Activated B cell treated with CpG ODN at 0.5 μM for 24 hours (primary cell): ENCODE results near the gene SEBOX. TPM values are rescaled to one million over a fixed set of nuclear protein-coding genes. Genes with fewer than 3 reads are reported as not detected.
"Not testable (repeated sequence)": the region's sequence is repeated elsewhere in the genome, so short reads cannot be mapped to it uniquely, and the experiment has no call there.

Source experiments
- ATAC-seq: fragments of 200-7000 bp; cut with Tn5 transposase; one replicate; pipeline ENCODE4 v1.10.0; 2021; ENCODE audit warnings: low read depth, mild to moderate bottlenecking, moderate library complexity
- CTCF ChIA-PET: fragments of 350-600 bp; sonication (Branson Sonifier 250); formaldehyde crosslinking; loops from one replicate; lab custom pipeline; 2021; ENCODE audit warnings: antibody characterized with exemption; lab: Charles Lee
- POLR2A ChIA-PET: fragments of 350-600 bp; sonication (Branson Sonifier 250); formaldehyde crosslinking; loops from one replicate; lab custom pipeline; 2021; ENCODE audit warnings: antibody characterized with exemption; lab: Charles Lee
- DNase-seq: peaks from one replicate; pipeline ENCODE4 v3.0.0; 2022
- H3K27ac Mint-ChIP-seq: one replicate; pipeline ENCODE4 v1.8.0; 2020; ENCODE audit warnings: mixed read lengths
- H3K27me3 Mint-ChIP-seq: one replicate; pipeline ENCODE4 v1.8.0; 2021; ENCODE audit warnings: mixed read lengths
- H3K36me3 Mint-ChIP-seq: one replicate; pipeline ENCODE4 v1.8.0; 2021; ENCODE audit warnings: low read depth, mixed read lengths
- H3K4me1 Mint-ChIP-seq: one replicate; pipeline ENCODE4 v1.8.0; 2021; ENCODE audit warnings: mixed read lengths
- H3K4me3 Mint-ChIP-seq: one replicate; pipeline ENCODE4 v1.8.0; 2020; ENCODE audit warnings: mild to moderate bottlenecking, mixed read lengths
- H3K9me3 Mint-ChIP-seq: one replicate; pipeline ENCODE4 v1.8.0; 2020; ENCODE audit warnings: mixed read lengths
- intact Hi-C: fragments of 100-400 bp; cut with micrococcal nuclease; formaldehyde crosslinking; loops from one replicate; pipeline ENCODE4 v1.15.1; 2024
- total RNA-seq: library from RNA; stranded (reverse); gene quantifications from 2 replicates; pipeline ENCODE4 v1.2.3, GENCODE V29; 2022
- TF ChIP-seq, protein P1 (sequence below): fragments of 200-600 bp; IDR thresholded peaks from one replicate; pipeline ENCODE4 v1.8.0; 2022; ENCODE audit warnings: antibody characterized with exemption, mild to moderate bottlenecking

Gene SEBOX
- total RNA-seq, 1 donor from 2014 or later: not detected

DNA sequence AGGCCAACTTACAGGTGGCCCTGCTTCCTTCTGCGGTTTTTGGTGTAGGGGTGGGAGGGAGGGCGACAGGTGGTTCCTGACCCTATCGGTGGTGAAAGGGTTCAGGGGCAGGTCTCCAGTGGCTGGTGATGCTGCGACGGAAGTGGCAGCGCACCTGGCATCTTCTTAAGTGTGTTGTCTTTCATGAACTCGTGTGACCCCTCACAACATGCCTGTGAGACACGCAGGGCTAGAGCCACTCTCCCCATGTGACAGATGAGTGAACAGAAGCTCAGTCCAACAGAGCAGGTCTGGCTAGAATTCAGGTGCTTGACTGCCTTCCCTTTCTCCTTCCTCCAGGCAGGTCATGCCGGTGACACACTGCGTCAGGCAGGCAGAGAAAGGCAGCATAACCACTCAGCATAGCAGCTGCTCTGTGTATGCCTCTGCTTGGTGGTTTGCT is 21.5 kb downstream of the SEBOX start:
- CTCF ChIA-PET: no interaction called here
- POLR2A ChIA-PET: no interaction called here
- Mint-ChIP-seq H3K9me3 (no peaks in the 10 kb centered on the region), H3K27ac (no peak overlapping the region), H3K4me3 (no peak overlapping the region), H3K36me3 (peaks cover 81% of the 10 kb centered on the region), H3K27me3 (no peaks in the 10 kb centered on the region), H3K4me1 (peaks cover 2% of the 10 kb centered on the region)
- no peak for ATAC-seq
- intact Hi-C loops: no loop called here
- DNase-seq: no peak
- TF ChIP-seq, protein P1, sequence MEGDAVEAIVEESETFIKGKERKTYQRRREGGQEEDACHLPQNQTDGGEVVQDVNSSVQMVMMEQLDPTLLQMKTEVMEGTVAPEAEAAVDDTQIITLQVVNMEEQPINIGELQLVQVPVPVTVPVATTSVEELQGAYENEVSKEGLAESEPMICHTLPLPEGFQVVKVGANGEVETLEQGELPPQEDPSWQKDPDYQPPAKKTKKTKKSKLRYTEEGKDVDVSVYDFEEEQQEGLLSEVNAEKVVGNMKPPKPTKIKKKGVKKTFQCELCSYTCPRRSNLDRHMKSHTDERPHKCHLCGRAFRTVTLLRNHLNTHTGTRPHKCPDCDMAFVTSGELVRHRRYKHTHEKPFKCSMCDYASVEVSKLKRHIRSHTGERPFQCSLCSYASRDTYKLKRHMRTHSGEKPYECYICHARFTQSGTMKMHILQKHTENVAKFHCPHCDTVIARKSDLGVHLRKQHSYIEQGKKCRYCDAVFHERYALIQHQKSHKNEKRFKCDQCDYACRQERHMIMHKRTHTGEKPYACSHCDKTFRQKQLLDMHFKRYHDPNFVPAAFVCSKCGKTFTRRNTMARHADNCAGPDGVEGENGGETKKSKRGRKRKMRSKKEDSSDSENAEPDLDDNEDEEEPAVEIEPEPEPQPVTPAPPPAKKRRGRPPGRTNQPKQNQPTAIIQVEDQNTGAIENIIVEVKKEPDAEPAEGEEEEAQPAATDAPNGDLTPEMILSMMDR: no peak

DNA sequence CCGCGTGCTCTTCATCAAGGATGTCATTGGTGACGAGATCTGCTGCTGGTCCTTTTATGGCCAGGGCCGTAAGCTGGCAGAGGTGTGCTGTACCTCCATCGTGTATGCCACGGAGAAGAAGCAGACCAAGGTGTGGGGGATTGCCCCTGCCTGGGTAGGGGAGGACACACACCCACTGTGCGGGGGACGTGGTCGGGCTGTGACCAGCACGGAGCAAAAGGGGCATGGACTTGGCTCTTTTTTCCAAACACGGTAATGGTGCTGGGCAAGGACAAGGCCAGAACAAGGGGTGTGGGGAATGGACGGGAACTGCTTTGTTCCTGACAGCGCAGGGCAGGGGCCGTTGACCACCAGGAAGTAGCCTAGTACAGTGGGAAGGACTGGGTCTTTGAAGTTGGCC is 22.7 kb downstream of the SEBOX start:
- TF ChIP-seq, protein P1: no peak
- Mint-ChIP-seq H3K4me1 (peaks cover 8% of the 10 kb centered on the region), H3K36me3 (peaks cover 69% of the 10 kb centered on the region), H3K4me3 (no peak overlapping the region), H3K27ac (no peak overlapping the region), H3K9me3 (no peaks in the 10 kb centered on the region), H3K27me3 (no peaks in the 10 kb centered on the region)
- no peak for ATAC-seq
- ChIA-PET POLR2A (no interaction called here), CTCF (no interaction called here)
- no peak for DNase-seq
- intact Hi-C loops: no loop called here

DNA sequence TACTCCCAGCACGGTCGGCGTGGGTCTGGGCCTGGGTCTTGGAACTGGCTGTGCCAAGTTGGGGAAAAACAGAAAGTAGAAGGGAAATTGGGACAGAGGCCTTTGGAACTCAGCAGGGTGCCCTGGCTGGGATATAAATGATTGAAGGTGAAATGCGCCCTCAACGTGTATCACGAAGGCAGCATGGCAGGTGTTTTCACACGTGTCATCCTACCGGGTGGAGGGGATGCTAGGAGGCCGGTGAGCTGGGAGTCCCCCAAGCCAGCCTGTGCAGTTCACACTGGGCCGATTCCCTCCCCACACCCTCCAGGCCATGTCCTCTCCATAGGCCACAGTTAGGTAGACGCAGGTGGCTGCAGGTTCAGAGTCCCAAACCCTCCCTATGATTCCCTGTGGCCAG is 23.5 kb downstream of the SEBOX start:
- POLR2A ChIA-PET: no interaction called here

DNA sequence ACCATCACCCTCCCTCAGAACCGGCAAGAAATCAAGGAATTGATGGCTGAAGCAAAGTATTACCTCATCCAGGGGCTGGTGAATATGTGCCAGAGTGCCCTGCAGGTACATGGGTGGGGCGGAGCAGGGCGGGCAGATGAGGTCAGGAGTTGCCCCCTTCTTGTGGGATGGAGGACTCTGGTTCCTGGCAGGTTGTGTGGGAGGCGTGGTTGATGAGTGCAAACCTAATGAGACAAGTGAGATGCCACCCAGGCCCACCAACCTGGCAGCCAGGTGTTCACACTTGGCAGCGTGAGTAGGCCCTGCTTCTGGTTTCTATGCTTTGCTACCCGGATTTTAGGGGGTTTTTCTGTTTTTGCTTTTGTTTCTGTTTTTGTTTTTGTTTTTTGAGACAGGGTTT is 24.6 kb downstream of the SEBOX start:
- Mint-ChIP-seq H3K27ac (no peak overlapping the region), H3K9me3 (no peaks in the 10 kb centered on the region), H3K4me3 (no peak overlapping the region), H3K27me3 (no peaks in the 10 kb centered on the region), H3K36me3 (peaks cover 53% of the 10 kb centered on the region), H3K4me1 (peaks cover 23% of the 10 kb centered on the region)
- CTCF ChIA-PET: no interaction called here
- no peak for DNase-seq
- no peak for ATAC-seq
- TF ChIP-seq, protein P1: no peak
- intact Hi-C loops: no loop called here
- POLR2A ChIA-PET: no interaction called here

More for the DNA sequence above, 23.5 kb downstream of the SEBOX start:
- ATAC-seq (no peak), DNase-seq (no peak)
- peaks cover 61% of the 10 kb centered on the region for H3K36me3 Mint-ChIP-seq
- H3K27ac Mint-ChIP-seq: no peak overlapping the region
- CTCF ChIA-PET: no interaction called here
- H3K4me1 Mint-ChIP-seq: peaks cover 16% of the 10 kb centered on the region
- no peaks in the 10 kb centered on the region for H3K27me3 Mint-ChIP-seq
- intact Hi-C loops: no loop called here
- no peaks in the 10 kb centered on the region for H3K9me3 Mint-ChIP-seq
- TF ChIP-seq, protein P1: no peak
- no peak overlapping the region for H3K4me3 Mint-ChIP-seq

DNA sequence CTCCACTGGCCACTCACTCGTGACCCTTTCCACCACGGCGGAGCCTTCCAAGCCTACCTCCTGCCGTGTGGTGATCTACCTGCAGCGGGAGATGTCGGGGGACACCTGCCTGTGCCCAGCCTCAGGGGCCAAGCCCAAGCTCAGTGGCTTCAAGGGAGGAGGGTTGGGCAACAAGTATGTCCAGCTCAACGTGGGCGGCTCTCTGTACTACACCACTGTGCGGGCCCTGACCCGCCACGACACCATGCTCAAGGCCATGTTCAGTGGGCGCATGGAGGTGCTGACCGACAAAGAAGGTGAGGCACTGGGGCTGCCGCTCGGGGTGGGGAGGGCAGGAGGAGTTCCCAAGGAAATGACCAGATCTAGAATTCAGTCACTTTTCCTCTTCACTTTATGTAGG is 25.6 kb downstream of the SEBOX start:
- H3K4me3 Mint-ChIP-seq: no peak overlapping the region
- DNase-seq: no peak
- CTCF ChIA-PET: no interaction called here

DNA sequence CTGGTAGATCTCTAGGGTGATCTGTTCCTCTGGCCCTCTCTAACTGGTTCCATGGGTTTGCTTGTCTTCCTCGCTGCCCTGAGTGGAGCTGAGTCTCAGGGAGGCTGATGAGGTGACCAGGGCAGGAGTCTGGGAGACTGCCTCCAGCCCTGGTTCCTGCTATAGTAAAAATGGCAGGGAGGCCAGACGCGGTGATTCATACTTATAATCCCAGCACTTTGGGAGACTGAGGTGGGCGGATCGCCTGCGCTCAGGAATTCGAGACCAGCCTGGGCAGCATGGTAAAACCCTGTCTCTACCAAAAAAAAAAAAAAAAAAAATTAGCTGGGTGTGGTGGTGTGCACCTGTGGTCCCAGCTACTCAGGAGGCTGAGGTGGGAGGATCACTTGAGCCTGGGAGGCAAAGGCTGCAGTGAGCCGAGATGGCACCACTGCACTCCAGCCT is 26.2 kb downstream of the SEBOX start:
- ATAC-seq, H3K27me3 Mint-ChIP-seq, H3K27ac Mint-ChIP-seq, H3K9me3 Mint-ChIP-seq, intact Hi-C loops, DNase-seq, CTCF ChIA-PET, POLR2A ChIA-PET, H3K4me3 Mint-ChIP-seq: not testable (repeated sequence)
- peaks cover 41% of the 10 kb centered on the region for H3K36me3 Mint-ChIP-seq
- H3K4me1 Mint-ChIP-seq: peaks cover 36% of the 10 kb centered on the region

More for the DNA sequence above, 25.6 kb downstream of the SEBOX start:
- POLR2A ChIA-PET: interaction anchor here (0.6 kb wide), 1 partner anchor 42 kb away, joined by 5 read pairs; no protein-coding TSS in a partner anchor
- H3K27me3 Mint-ChIP-seq: no peaks in the 10 kb centered on the region
- intact Hi-C loops: no loop called here
- TF ChIP-seq, protein P1: no peak
- peaks cover 30% of the 10 kb centered on the region for H3K4me1 Mint-ChIP-seq
- H3K36me3 Mint-ChIP-seq: peaks cover 48% of the 10 kb centered on the region
- H3K27ac Mint-ChIP-seq: no peak overlapping the region
- ATAC-seq: no peak
- H3K9me3 Mint-ChIP-seq: no peaks in the 10 kb centered on the region
